HEK293 (cell line): Measurements from ENCODE around the gene NOP56.

Source experiments
- CTCF ChIP-seq: fragments of 450-650 bp; formaldehyde crosslinking; IDR thresholded peaks from 2 replicates; pipeline ENCODE4 v1.5.1; 2016; ENCODE audit warnings: missing biosample characterization, missing genetic modification characterization
- SP2 ChIP-seq: fragments of 450-650 bp; formaldehyde crosslinking; IDR thresholded peaks from 2 replicates; pipeline ENCODE4 v1.5.1; 2016; ENCODE audit warnings: missing biosample characterization, missing genetic modification characterization
- YY1 ChIP-seq: fragments of 450-650 bp; formaldehyde crosslinking; IDR thresholded peaks from 2 replicates; pipeline ENCODE4 v1.5.1; 2018; ENCODE audit warnings: missing biosample characterization, missing genetic modification characterization
- ZFP37 ChIP-seq: fragments of 450-650 bp; formaldehyde crosslinking; IDR thresholded peaks from 2 replicates; pipeline ENCODE4 v1.5.1; 2016; ENCODE audit warnings: missing biosample characterization, missing genetic modification characterization
- ZNF133 ChIP-seq: fragments of 450-650 bp; formaldehyde crosslinking; IDR thresholded peaks from 2 replicates; pipeline ENCODE4 v1.5.1; 2016; ENCODE audit warnings: missing biosample characterization, missing genetic modification characterization
- ZNF37A ChIP-seq: fragments of 450-650 bp; IDR thresholded peaks from 2 replicates; pipeline ENCODE4 v1.5.1; 2018; ENCODE audit warnings: missing biosample characterization, missing genetic modification characterization
- ZNF658 ChIP-seq: fragments of 450-650 bp; formaldehyde crosslinking; IDR thresholded peaks from 2 replicates; pipeline ENCODE4; 2016; ENCODE audit warnings: missing biosample characterization, missing genetic modification characterization
- ZNF670 ChIP-seq: fragments of 450-650 bp; formaldehyde crosslinking; IDR thresholded peaks from 2 replicates; pipeline ENCODE4 v1.5.1; 2016; ENCODE audit warnings: missing biosample characterization, missing genetic modification characterization, low read depth
- ZNF76 ChIP-seq: fragments of 450-650 bp; formaldehyde crosslinking; IDR thresholded peaks from 2 replicates; pipeline ENCODE4; 2016; ENCODE audit warnings: low read depth, missing biosample characterization, missing genetic modification characterization, borderline replicate concordance
- TF ChIP-seq, protein P1 (sequence below): sonication (generic); formaldehyde crosslinking; IDR thresholded peaks from 2 replicates; pipeline ENCODE4 v1.8.1; 2022; ENCODE audit warnings: mild to moderate bottlenecking, moderate library complexity, missing genetic modification reagents

- TF ChIP-seq CTCF (tag by site-specific recombination) (no peak), ZNF37A (tag by site-specific recombination) (no peak), YY1 (tag by site-specific recombination) (no peak), ZNF76 (tag by site-specific recombination) (no peak), ZNF133 (no peak), ZNF670 (tag by site-specific recombination) (no peak), ZNF658 (tag by site-specific recombination) (no peak), SP2 (tag by site-specific recombination) (no peak), ZFP37 (tag by site-specific recombination) (no peak)
- TF ChIP-seq, protein P1, sequence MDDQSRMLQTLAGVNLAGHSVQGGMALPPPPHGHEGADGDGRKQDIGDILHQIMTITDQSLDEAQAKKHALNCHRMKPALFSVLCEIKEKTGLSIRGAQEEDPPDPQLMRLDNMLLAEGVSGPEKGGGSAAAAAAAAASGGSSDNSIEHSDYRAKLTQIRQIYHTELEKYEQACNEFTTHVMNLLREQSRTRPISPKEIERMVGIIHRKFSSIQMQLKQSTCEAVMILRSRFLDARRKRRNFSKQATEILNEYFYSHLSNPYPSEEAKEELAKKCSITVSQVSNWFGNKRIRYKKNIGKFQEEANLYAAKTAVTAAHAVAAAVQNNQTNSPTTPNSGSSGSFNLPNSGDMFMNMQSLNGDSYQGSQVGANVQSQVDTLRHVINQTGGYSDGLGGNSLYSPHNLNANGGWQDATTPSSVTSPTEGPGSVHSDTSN = no peak
Measured at GRCh38 chr20:2657241-2657640, 4.8 kb downstream of the NOP56 start.
